ENCODE data around the gene EPHA1.

EPHA1 gene

DNA sequence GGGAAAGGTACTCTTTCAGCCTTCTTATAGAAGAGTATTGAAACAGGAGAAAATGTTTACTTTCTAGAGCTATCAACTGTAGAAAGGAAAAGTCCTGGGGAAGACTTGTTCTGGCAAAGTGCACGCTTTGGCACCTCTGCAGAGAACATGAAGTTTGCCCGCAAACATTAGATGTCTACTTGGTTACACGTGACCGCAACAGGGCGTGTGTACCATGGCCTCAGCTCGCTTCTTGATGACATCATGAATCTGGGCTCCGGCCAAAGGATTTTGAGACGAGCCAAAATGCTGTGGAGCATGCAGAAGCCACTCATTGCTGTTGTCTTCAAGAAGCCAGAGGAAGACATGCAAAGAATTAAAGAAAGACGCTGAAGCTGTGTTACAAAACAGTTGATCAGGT is 26.0 kb upstream of the EPHA1 start:
- Histone ChIP-seq H3K9me2 (replicated peaks; ENCODE audit: control insufficient read depth, low read length) (no peaks in the 10 kb centered on the region), H4K20me1 (ENCODE audit: control insufficient read depth, insufficient read depth, low read depth, low read length) (no peaks in the 10 kb centered on the region), H3K36me3 (ENCODE audit: control insufficient read depth, low read length) (no peaks in the 10 kb centered on the region), H3K79me2 (ENCODE audit: control insufficient read depth, low read length) (no peaks in the 10 kb centered on the region), H3K4me2 (ENCODE audit: low read length) (no peak overlapping the region), H3K4me3 (ENCODE audit: low read length) (no peak overlapping the region), H3K27ac (ENCODE audit: low read depth, low read length) (no peak overlapping the region), H3K9me3 (ENCODE audit: control insufficient read depth, insufficient read depth, low read length) (no peaks in the 10 kb centered on the region), H3K27me3 (ENCODE audit: control insufficient read depth, low read length) (peaks cover 5% of the 10 kb centered on the region; the same call in 1 of the 2 replicates), H3K4me1 (ENCODE audit: control insufficient read depth, low read length) (peaks cover 6% of the 10 kb centered on the region; the same call in 1 of the 2 replicates), H3F3A (ENCODE audit: control insufficient read depth, insufficient read depth) (no peaks in the 10 kb centered on the region)
- no peak for TF ChIP-seq EZH2phosphoT487 (IDR thresholded peaks at IDR 0.05; ENCODE audit: borderline replicate concordance, low read length)
- TF ChIP-seq, protein P1, sequence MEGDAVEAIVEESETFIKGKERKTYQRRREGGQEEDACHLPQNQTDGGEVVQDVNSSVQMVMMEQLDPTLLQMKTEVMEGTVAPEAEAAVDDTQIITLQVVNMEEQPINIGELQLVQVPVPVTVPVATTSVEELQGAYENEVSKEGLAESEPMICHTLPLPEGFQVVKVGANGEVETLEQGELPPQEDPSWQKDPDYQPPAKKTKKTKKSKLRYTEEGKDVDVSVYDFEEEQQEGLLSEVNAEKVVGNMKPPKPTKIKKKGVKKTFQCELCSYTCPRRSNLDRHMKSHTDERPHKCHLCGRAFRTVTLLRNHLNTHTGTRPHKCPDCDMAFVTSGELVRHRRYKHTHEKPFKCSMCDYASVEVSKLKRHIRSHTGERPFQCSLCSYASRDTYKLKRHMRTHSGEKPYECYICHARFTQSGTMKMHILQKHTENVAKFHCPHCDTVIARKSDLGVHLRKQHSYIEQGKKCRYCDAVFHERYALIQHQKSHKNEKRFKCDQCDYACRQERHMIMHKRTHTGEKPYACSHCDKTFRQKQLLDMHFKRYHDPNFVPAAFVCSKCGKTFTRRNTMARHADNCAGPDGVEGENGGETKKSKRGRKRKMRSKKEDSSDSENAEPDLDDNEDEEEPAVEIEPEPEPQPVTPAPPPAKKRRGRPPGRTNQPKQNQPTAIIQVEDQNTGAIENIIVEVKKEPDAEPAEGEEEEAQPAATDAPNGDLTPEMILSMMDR (IDR thresholded peaks at IDR 0.05; ENCODE audit: low read depth, low read length, poor library complexity, severe bottlenecking), result no peak

GRCh38 chr7:143433759-143434158 is 25.1 kb upstream of the EPHA1 start:
- no peaks in the 10 kb centered on the region for H3F3A ChIP-seq (ENCODE audit: control insufficient read depth, insufficient read depth)
- TF ChIP-seq, protein P1 (IDR thresholded peaks at IDR 0.05; ENCODE audit: low read depth, low read length, poor library complexity, severe bottlenecking), result no peak
- TF ChIP-seq EZH2phosphoT487 (IDR thresholded peaks at IDR 0.05; ENCODE audit: borderline replicate concordance, low read length), result no peak
- peaks cover 6% of the 10 kb centered on the region; the same call in 1 of the 2 replicates for H3K4me1 ChIP-seq (ENCODE audit: control insufficient read depth, low read length)
- H3K27ac ChIP-seq (ENCODE audit: low read depth, low read length), result no peak overlapping the region
- no peaks in the 10 kb centered on the region for H3K9me2 ChIP-seq (replicated peaks; ENCODE audit: control insufficient read depth, low read length)
- no peaks in the 10 kb centered on the region for H3K79me2 ChIP-seq (ENCODE audit: control insufficient read depth, low read length)
- no peaks in the 10 kb centered on the region for H3K9me3 ChIP-seq (ENCODE audit: control insufficient read depth, insufficient read depth, low read length)
- no peak overlapping the region for H3K4me3 ChIP-seq (ENCODE audit: low read length)
- H3K36me3 ChIP-seq (ENCODE audit: control insufficient read depth, low read length), result no peaks in the 10 kb centered on the region
- H3K27me3 ChIP-seq (ENCODE audit: control insufficient read depth, low read length), result peaks cover 5% of the 10 kb centered on the region; the same call in 1 of the 2 replicates
- H4K20me1 ChIP-seq (ENCODE audit: control insufficient read depth, insufficient read depth, low read depth, low read length), result no peaks in the 10 kb centered on the region
- H3K4me2 ChIP-seq (ENCODE audit: low read length), result no peak overlapping the region

DNA sequence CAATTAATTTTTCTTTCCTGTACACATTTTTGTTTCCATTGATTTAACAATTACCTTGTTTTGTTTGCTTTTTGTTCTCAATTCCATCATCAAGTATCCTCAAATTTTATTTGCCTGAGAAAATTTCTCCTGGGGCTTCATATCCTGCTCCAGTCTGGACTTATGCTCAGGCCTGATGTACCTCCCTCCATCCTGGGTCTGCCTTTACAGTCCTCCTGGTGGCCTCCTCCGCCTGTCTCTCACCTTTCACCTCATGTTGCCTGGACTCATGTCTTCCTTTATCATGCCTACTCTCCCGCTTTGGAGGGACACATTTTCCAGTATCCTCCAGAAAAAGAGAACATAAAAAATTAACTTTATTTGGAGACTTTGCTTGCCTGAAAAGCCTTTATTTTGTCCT is 22.5 kb upstream of the EPHA1 start:
- Histone ChIP-seq H3K27ac (ENCODE audit: low read depth, low read length) (no peak overlapping the region), H3F3A (ENCODE audit: control insufficient read depth, insufficient read depth) (no peaks in the 10 kb centered on the region), H4K20me1 (ENCODE audit: control insufficient read depth, insufficient read depth, low read depth, low read length) (no peaks in the 10 kb centered on the region), H3K79me2 (ENCODE audit: control insufficient read depth, low read length) (no peaks in the 10 kb centered on the region), H3K9me3 (ENCODE audit: control insufficient read depth, insufficient read depth, low read length) (no peaks in the 10 kb centered on the region), H3K4me1 (ENCODE audit: control insufficient read depth, low read length) (peaks cover under 1% of the 10 kb centered on the region; the same call in 1 of the 2 replicates), H3K27me3 (ENCODE audit: control insufficient read depth, low read length) (peaks cover 5% of the 10 kb centered on the region; the same call in 1 of the 2 replicates), H3K4me2 (ENCODE audit: low read length) (no peak overlapping the region), H3K36me3 (ENCODE audit: control insufficient read depth, low read length) (no peaks in the 10 kb centered on the region), H3K4me3 (ENCODE audit: low read length) (no peak overlapping the region), H3K9me2 (replicated peaks; ENCODE audit: control insufficient read depth, low read length) (no peaks in the 10 kb centered on the region)
- TF ChIP-seq EZH2phosphoT487 (IDR thresholded peaks at IDR 0.05; ENCODE audit: borderline replicate concordance, low read length), result no peak
- TF ChIP-seq, protein P1 (IDR thresholded peaks at IDR 0.05; ENCODE audit: low read depth, low read length, poor library complexity, severe bottlenecking), result no peak
